ENCODE results near the gene SPATA13. TPM values are rescaled to one million over a fixed set of nuclear protein-coding genes. Genes with fewer than 3 reads are reported as not detected.

Gene SPATA13
- total RNA-seq, 1 experiment from 2014 or later = 14.1 TPM

DNA sequence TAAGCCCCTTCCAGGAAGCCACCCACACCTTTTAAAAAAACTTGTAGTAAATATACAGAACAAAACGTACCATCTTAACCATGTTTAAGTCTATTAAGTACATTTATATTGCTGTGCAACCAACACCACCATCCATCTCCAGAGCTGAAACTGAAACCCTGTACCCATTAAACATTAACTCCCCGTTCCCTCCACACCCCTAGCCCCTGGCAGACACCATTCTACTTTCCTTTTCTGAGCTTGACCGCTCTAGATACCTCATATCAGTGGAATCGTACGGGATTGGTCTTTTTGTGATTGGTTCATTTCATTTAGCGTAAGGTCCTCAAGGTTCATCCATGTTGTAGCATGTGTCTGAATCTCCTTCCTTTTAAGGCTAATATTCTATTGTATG is 13.0 kb upstream of the SPATA13 start:
- Histone ChIP-seq H4K5ac (ENCODE audit: insufficient read length, low read depth, low read length) (no peak overlapping the region), H3T11ph (ENCODE audit: low read length) (no peak overlapping the region), H3K23ac (ENCODE audit: insufficient read length, low read depth, low read length) (no peak overlapping the region), H3K27me3 (ENCODE audit: insufficient read depth, low read length) (no peaks in the 10 kb centered on the region; the same call in 1 of the 2 replicates), H2BK12ac (ENCODE audit: insufficient read length, low read depth, low read length) (no peak overlapping the region), H4K91ac (ENCODE audit: insufficient read length, low read depth, low read length) (no peak overlapping the region), H3K79me2 (ENCODE audit: insufficient read depth, low read length) (no peaks in the 10 kb centered on the region), H3K14ac (ENCODE audit: insufficient read depth, low read length) (no peak overlapping the region), H3K9ac (ENCODE audit: extremely low read depth, insufficient read length, low read length) (no peak overlapping the region), H3K9me3 (ENCODE audit: control insufficient read depth, low read depth, low read length) (no peaks in the 10 kb centered on the region), H2BK15ac (ENCODE audit: low read depth, low read length) (no peak overlapping the region), H2BK20ac (ENCODE audit: low read depth, low read length, poor library complexity, severe bottlenecking) (no peak overlapping the region), H4K8ac (replicated peaks; ENCODE audit: insufficient read length, low read depth, low read length) (no peak overlapping the region), H3K4ac (ENCODE audit: low read depth, low read length) (no peak overlapping the region), H2AK5ac (ENCODE audit: insufficient read length, low read length) (no peak overlapping the region), H2AFZ (ENCODE audit: low read length) (no peak overlapping the region), H3K23me2 (ENCODE audit: insufficient read length, low read depth, low read length, poor library complexity, severe bottlenecking) (no peaks in the 10 kb centered on the region), H3K56ac (ENCODE audit: insufficient read length, low read depth, low read length) (no peak overlapping the region), H2BK120ac (ENCODE audit: low read depth, low read length, poor library complexity, severe bottlenecking) (no peak overlapping the region), H3K4me2 (ENCODE audit: insufficient read depth, insufficient read length, low read length) (no peak overlapping the region), H3K4me1 (ENCODE audit: insufficient read depth, low read length) (peaks cover 10% of the 10 kb centered on the region; the same call in 1 of the 2 replicates), H3K27ac (ENCODE audit: insufficient read length, low read depth, low read length) (no peak overlapping the region), H2BK5ac (ENCODE audit: insufficient read length, low read length) (no peak overlapping the region), H3K18ac (ENCODE audit: insufficient read length, low read depth, low read length) (no peak overlapping the region), H3K79me1 (ENCODE audit: insufficient read depth, low read depth, low read length, poor library complexity, severe bottlenecking) (no peaks in the 10 kb centered on the region), H4K20me1 (ENCODE audit: control insufficient read depth, insufficient read depth, insufficient read length) (no peaks in the 10 kb centered on the region)
- Mint-ChIP-seq H3K27me3 (ENCODE audit: low read depth) (peaks cover 25% of the 10 kb centered on the region), H3K36me3 (ENCODE audit: insufficient read depth in 1 of 3, low read depth in 3 of 3) (no peaks in the 10 kb centered on the region), H3K4me1 (peaks cover 31 to 45% of the 10 kb centered on the region in 2 experiments), H3K9me3 (no peaks in the 10 kb centered on the region), H3K4me3 (no peak overlapping the region), H3K27ac (0 out of 7 replicates have a peak overlapping the region, but pooled peaks of 1 of the 3 experiments have one; percentile 1)
- no CpG with 5 or more reads among the region's 6 CpGs for WGBS (ENCODE audit: extremely low coverage, insufficient read length, low lambda C conversion rate)
- DNase-seq = no peak
- TF ChIP-seq, protein P1, sequence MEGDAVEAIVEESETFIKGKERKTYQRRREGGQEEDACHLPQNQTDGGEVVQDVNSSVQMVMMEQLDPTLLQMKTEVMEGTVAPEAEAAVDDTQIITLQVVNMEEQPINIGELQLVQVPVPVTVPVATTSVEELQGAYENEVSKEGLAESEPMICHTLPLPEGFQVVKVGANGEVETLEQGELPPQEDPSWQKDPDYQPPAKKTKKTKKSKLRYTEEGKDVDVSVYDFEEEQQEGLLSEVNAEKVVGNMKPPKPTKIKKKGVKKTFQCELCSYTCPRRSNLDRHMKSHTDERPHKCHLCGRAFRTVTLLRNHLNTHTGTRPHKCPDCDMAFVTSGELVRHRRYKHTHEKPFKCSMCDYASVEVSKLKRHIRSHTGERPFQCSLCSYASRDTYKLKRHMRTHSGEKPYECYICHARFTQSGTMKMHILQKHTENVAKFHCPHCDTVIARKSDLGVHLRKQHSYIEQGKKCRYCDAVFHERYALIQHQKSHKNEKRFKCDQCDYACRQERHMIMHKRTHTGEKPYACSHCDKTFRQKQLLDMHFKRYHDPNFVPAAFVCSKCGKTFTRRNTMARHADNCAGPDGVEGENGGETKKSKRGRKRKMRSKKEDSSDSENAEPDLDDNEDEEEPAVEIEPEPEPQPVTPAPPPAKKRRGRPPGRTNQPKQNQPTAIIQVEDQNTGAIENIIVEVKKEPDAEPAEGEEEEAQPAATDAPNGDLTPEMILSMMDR (conservative IDR thresholded peaks at IDR 0.05) = no peak

Data from H9 (cell line).